Colonic mucosa (tissue), 4 donors: ENCODE measurements around the gene ATP1A2. TPM values are rescaled to one million over a fixed set of nuclear protein-coding genes. Genes with fewer than 3 reads are reported as not detected.

Source experiments
- DNase-seq: peaks from one replicate; pipeline ENCODE4 v3.0.0-alpha.2; 2020
- H3K27ac ChIP-seq: fragments of 200-600 bp; one replicate; pipeline ENCODE4 v1.8.0; 2021
- H3K27me3 ChIP-seq: fragments of 200-600 bp; one replicate; pipeline ENCODE4 v1.8.0; 2021
- H3K36me3 ChIP-seq: fragments of 200-600 bp; one replicate; pipeline ENCODE4 v1.8.0; 2021
- H3K4me1 ChIP-seq: fragments of 200-600 bp; one replicate; pipeline ENCODE4 v1.8.0; 2021; ENCODE audit warnings: mild to moderate bottlenecking
- H3K4me3 ChIP-seq: fragments of 200-600 bp; one replicate; pipeline ENCODE4 v1.8.0; 2021
- H3K9ac ChIP-seq, 2 donors: one replicate each; pipeline ENCODE4 v1.7.0; 2013; ENCODE audit warnings: control low read depth in 2 of 2, low read depth in 2 of 2, low read length in 2 of 2
- H3K9me3 ChIP-seq: fragments of 200-600 bp; one replicate; pipeline ENCODE4 v1.8.0; 2021
- CTCF ChIP-seq: fragments of 200-600 bp; IDR thresholded peaks from one replicate; pipeline ENCODE4 v1.8.0; 2022; ENCODE audit warnings: antibody characterized with exemption, mild to moderate bottlenecking
- intact Hi-C: fragments of 100-400 bp; cut with DNase I; formaldehyde crosslinking; loops from one replicate; pipeline ENCODE4 v1.14.1; 2022
- total RNA-seq, 2 donors: library from RNA; stranded (reverse); fragmentation: NEBNext Ultra II Directional in 1 of 2; extraction: Animal tissue kit (Norgen Biotek cat#: 25700) in 1 of 2; gene quantifications; one replicate each; pipeline ENCODE4 v1.2.1, GENCODE V29; 2021
- donor health status: healthy.
- donor health status: DM: no; HTN: no; CAD: no.
- donor health status: DM: no; HTN: no; CAD: no.

ATP1A2 gene
- total RNA-seq, 2 donors from 2014 or later, result 1.5 to 6.1 TPM

DNA sequence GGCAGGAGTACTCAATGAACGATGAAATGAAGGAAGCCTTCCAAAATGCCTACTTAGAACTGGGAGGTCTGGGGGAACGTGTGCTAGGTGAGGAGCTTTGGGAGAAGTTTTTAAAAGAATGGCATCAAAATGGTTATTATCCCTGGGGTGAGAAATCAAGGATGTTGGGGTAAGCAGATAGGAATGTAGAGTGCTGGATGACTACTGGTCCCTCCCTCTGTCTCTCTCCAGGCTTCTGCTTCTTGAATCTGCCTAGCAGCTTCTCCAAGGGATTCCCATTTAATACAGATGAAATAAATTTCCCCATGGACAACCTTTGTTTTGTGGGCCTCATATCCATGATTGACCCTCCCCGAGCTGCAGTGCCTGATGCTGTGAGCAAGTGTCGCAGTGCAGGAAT is 55.8 kb downstream of the ATP1A2 start:
- Histone ChIP-seq H3K9ac (no peak overlapping the region), H3K9me3 (no peaks in the 10 kb centered on the region), H3K4me1 (no peaks in the 10 kb centered on the region), H3K27ac (no peak overlapping the region), H3K4me3 (no peak overlapping the region), H3K36me3 (no peaks in the 10 kb centered on the region), H3K27me3 (no peaks in the 10 kb centered on the region)
- DNase-seq, result no peak
- intact Hi-C loops, result no loop called here
- no peak for TF ChIP-seq CTCF

GRCh38 chr1:160171980-160172379 is 56.4 kb downstream of the ATP1A2 start:
- Histone ChIP-seq H3K9me3 (no peaks in the 10 kb centered on the region), H3K4me3 (no peak overlapping the region), H3K27ac (no peak overlapping the region), H3K27me3 (no peaks in the 10 kb centered on the region), H3K4me1 (no peaks in the 10 kb centered on the region), H3K9ac (no peak overlapping the region), H3K36me3 (no peaks in the 10 kb centered on the region)
- no peak for TF ChIP-seq CTCF
- intact Hi-C loops, result no loop called here
- DNase-seq, result no peak

- intact Hi-C loops, result no loop called here
- no peak for TF ChIP-seq CTCF
- H3K9me3 ChIP-seq, result no peaks in the 10 kb centered on the region
Observed at GRCh38 chr1:160177231-160177630, 61.7 kb downstream of the ATP1A2 start.

DNA sequence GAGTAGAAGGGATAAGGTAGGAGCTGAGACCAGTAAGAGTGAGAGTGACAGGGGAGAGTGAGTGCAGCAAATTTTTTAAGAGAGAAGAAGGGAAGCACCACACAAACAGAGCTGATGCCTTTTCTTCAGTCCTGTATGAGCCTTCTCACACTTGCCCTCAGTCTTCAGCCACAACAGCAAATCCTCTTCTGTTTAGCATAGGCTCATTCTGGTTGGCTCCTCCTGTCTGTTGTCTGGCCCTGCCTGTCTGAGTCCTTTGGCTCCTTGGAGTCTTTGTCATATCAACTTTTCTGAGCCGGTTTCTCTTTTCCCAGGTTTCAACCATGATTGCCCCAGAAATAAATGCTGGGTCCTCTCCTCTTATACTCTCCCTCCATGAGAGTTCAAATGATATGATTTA is 62.1 kb downstream of the ATP1A2 start:
- no peaks in the 10 kb centered on the region for H3K4me1 ChIP-seq
- no peaks in the 10 kb centered on the region for H3K36me3 ChIP-seq
- no peak overlapping the region for H3K9ac ChIP-seq
- TF ChIP-seq CTCF, result no peak
- H3K27ac ChIP-seq, result no peak overlapping the region
- no peak overlapping the region for H3K4me3 ChIP-seq
- no peak for DNase-seq
- H3K9me3 ChIP-seq, result no peaks in the 10 kb centered on the region
- intact Hi-C loops, result no loop called here
- no peaks in the 10 kb centered on the region for H3K27me3 ChIP-seq

More at GRCh38 chr1:160177231-160177630, 61.7 kb downstream of the ATP1A2 start:
- no peaks in the 10 kb centered on the region for H3K27me3 ChIP-seq
- H3K4me1 ChIP-seq, result no peaks in the 10 kb centered on the region
- H3K36me3 ChIP-seq, result no peaks in the 10 kb centered on the region
- no peak overlapping the region for H3K4me3 ChIP-seq
- no peak overlapping the region for H3K27ac ChIP-seq
- DNase-seq, result no peak
- no peak overlapping the region for H3K9ac ChIP-seq

GRCh38 chr1:160178731-160179130 is 63.2 kb downstream of the ATP1A2 start:
- no peaks in the 10 kb centered on the region for H3K4me1 ChIP-seq
- no peak overlapping the region for H3K27ac ChIP-seq
- no peaks in the 10 kb centered on the region for H3K9me3 ChIP-seq
- intact Hi-C loops, result no loop called here
- no peak for TF ChIP-seq CTCF
- no peak overlapping the region for H3K4me3 ChIP-seq
- no peak for DNase-seq
- H3K9ac ChIP-seq, result no peak overlapping the region
- no peaks in the 10 kb centered on the region for H3K36me3 ChIP-seq
- no peaks in the 10 kb centered on the region for H3K27me3 ChIP-seq

DNA sequence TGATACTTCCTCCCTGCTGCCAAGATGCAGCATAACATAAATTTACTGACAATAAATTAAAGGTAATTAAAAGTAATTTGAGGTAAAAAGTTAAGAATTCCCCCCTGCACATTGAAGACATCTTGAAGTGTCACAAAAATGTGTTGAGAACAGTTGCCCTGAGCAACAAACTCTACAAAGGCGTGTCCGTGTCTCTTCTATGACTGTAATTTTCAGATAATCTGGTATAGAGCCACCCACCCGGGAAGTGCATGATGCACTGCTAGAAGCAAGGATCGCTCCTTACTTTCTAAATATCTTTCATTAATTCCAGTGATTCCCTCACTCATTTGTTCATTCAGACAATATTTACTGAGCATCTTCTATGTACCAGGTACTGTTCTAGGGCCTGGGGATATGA is 63.8 kb downstream of the ATP1A2 start:
- Histone ChIP-seq H3K36me3 (no peaks in the 10 kb centered on the region), H3K9ac (no peak overlapping the region), H3K27ac (no peak overlapping the region), H3K4me1 (no peaks in the 10 kb centered on the region), H3K9me3 (no peaks in the 10 kb centered on the region), H3K4me3 (no peak overlapping the region), H3K27me3 (no peaks in the 10 kb centered on the region)
- intact Hi-C loops, result no loop called here
- DNase-seq, result no peak
- no peak for TF ChIP-seq CTCF
